GM12865 (cell line): ENCODE measurements around the gene OR2V2.
"Not testable (repeated sequence)": the region's sequence is repeated elsewhere in the genome, so short reads cannot be mapped to it uniquely, and the experiment has no call there.

Experiments used
- DNase-seq: peaks from one replicate; pipeline ENCODE4 v3.0.0; 2010; ENCODE audit warnings: low read depth
- H3K4me3 ChIP-seq: 2 replicates; pipeline ENCODE4 v1.5.1; 2011; ENCODE audit warnings: mild to moderate bottlenecking, low read depth, low read length, control low read depth
- TF ChIP-seq, protein P1 (sequence below): IDR thresholded peaks from 2 replicates; pipeline ENCODE4 v1.5.1; 2011; ENCODE audit warnings: low read length, control low read depth, low read depth, inconsistent platforms; ENCODE audit not compliant: insufficient read depth; ENCODE audit errors: missing control alignments

Gene OR2V2

DNA sequence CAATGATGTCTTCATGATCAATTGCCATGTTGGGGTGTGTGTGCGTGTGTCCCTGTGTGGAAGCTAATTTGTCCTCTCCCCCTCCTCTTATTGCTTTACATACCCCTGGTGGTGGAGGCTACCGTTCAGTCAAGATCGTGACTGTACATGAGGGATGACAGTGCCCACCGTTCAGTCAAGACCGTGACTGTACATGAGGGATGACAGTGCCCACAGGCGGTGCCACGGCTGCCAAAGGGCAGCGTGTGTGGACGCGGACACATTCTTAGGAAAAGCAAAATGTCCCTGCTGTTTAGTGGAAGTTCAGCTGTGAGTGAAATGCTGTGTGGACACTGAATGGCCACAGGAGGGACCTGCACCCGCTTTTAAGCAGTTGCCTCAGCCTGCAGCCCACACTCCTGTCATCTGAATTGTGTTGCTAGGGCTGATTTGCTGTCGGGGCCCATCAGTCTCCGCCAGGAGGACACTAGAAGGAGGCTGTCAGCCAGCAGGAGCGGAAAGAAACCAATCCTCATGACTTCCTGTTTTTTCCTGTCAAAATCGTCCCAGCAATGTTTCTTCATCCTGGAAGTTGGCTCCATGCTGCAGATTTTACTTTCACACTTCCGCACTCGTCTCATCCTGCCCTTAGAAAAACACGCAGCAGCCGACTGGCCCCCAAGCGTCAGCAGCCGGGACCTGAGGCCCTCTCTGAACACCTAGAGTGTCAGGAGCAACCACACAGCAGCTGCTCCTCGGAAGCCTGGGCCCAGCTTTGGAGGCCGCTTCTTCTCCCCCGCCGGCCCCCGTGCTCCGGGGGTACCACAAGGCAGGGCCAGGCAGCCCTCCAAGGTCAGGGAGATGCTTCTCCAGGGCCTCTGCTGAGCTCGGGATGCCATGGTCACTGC is 25.5 kb upstream of the OR2V2 start:
- no peak overlapping the region for H3K4me3 ChIP-seq
- DNase-seq: no peak
- TF ChIP-seq, protein P1, sequence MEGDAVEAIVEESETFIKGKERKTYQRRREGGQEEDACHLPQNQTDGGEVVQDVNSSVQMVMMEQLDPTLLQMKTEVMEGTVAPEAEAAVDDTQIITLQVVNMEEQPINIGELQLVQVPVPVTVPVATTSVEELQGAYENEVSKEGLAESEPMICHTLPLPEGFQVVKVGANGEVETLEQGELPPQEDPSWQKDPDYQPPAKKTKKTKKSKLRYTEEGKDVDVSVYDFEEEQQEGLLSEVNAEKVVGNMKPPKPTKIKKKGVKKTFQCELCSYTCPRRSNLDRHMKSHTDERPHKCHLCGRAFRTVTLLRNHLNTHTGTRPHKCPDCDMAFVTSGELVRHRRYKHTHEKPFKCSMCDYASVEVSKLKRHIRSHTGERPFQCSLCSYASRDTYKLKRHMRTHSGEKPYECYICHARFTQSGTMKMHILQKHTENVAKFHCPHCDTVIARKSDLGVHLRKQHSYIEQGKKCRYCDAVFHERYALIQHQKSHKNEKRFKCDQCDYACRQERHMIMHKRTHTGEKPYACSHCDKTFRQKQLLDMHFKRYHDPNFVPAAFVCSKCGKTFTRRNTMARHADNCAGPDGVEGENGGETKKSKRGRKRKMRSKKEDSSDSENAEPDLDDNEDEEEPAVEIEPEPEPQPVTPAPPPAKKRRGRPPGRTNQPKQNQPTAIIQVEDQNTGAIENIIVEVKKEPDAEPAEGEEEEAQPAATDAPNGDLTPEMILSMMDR: no peak

GRCh38 chr5:181124526-181124925 is 22.9 kb upstream of the OR2V2 start:
- TF ChIP-seq, protein P1: no peak
- DNase-seq: no peak

GRCh38 chr5:181126841-181127240 is 20.5 kb upstream of the OR2V2 start:
- no peak overlapping the region for H3K4me3 ChIP-seq
- DNase-seq: no peak
- TF ChIP-seq, protein P1: no peak

More at GRCh38 chr5:181124526-181124925, 22.9 kb upstream of the OR2V2 start:
- H3K4me3 ChIP-seq: no peak overlapping the region

GRCh38 chr5:181127456-181127855 is 19.9 kb upstream of the OR2V2 start:
- TF ChIP-seq, protein P1: no peak
- DNase-seq: no peak

DNA sequence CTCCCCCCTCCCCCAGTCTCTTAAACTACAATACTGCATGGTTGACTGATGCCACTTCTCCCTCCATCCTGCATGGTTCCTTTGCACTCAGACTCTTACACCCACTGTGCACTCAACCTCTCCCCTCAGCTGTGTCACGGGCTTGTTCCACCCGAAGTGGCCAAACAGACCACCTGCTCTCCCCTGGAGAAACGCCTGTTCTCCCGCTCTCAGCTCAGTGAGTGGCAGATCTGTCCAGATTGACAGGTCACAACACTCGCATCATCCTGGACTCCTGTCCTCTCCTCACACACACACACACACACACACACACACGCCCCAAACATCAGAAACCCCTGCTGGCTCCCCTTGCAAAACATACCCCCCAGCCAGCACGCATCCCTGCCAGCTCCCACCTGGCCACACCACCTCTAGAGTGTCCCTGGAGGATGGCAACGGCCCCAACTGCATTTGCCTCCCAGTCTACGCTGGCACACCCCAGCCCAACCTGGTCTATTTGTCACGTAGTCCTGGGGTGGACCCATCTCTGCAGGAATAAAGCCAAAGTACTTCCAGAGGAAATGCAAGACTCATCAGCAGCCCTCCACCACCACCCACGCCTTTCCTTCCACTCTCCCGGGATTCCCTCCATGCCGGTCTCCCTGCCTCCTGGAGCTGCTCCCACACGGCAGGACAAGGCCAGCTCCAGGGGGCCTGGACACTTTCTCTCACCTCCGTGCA is 19.3 kb upstream of the OR2V2 start:
- no peak overlapping the region for H3K4me3 ChIP-seq
- DNase-seq: no peak
- TF ChIP-seq, protein P1: no peak

More at GRCh38 chr5:181127456-181127855, 19.9 kb upstream of the OR2V2 start:
- H3K4me3 ChIP-seq: no peak overlapping the region

DNA sequence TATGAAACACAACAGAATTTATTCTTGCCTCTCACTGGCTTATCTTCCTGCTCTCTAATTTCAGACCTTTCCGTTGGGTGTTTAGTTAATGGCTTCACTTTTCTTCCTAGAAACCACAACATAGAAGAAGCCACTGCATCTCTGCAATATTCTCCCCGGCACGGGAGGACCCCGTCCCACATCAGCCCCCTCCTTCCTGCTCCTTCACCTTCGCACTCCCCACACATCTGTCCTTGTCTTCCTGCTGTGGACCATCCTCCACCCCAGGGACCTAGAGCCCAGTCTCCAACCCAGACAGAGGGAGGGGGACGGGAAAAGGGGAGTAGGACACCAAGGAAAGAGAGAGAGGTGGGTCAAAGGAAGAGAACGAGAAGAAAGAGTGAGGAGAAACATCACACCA is 17.8 kb upstream of the OR2V2 start:
- TF ChIP-seq, protein P1: no peak
- H3K4me3 ChIP-seq: no peak overlapping the region
- DNase-seq: no peak

GRCh38 chr5:181130081-181130480 is 17.3 kb upstream of the OR2V2 start:
- not testable (repeated sequence) for DNase-seq, H3K4me3 ChIP-seq
